OCI-LY1 (cell line): ENCODE data around the gene PROZ.

Experiments
- CTCF ChIP-seq: fragments of 200-600 bp; sonication (generic), shearing (Covaris generic); IDR thresholded peaks from 2 replicates; pipeline ENCODE4 v1.5.1; 2017; ENCODE audit warnings: mild to moderate bottlenecking, antibody characterized with exemption, low read length, moderate library complexity, mixed read lengths
- EZH2 ChIP-seq: fragments of 200-600 bp; sonication (generic), shearing (Covaris generic); IDR thresholded peaks from 2 replicates; pipeline ENCODE4 v1.8.0; 2017; ENCODE audit warnings: borderline replicate concordance, mixed run types, mild to moderate bottlenecking, antibody characterized with exemption, low read length, moderate library complexity, mixed read lengths

- TF ChIP-seq CTCF (no peak), EZH2 (no peak)
These were observed 43.4 kb downstream of the PROZ start for GRCh38 chr13:113201815-113202214.
